Esophagus squamous epithelium (tissue), 4 donors: ENCODE results near the gene NDC1.

Experiments
- POLR2A ChIP-seq, 4 donors: fragments of 450-650 bp; IDR thresholded peaks; one replicate each; pipeline ENCODE4 v1.6.1; 2017; ENCODE audit warnings: antibody characterized with exemption in 4 of 4, mild to moderate bottlenecking in 4 of 4, moderate library complexity in 3 of 4
- TF ChIP-seq, protein P1 (sequence below), 6 experiments: fragments of 450-650 bp in 4 of 6; fragments of 200-600 bp in 2 of 6; sonication (generic) in 2 of 6; IDR thresholded peaks; one replicate each; pipeline ENCODE4 v1.5.1; 2016 to 2019; ENCODE audit warnings: antibody characterized with exemption in 6 of 6, mild to moderate bottlenecking in 4 of 6, moderate library complexity in 4 of 6

DNA sequence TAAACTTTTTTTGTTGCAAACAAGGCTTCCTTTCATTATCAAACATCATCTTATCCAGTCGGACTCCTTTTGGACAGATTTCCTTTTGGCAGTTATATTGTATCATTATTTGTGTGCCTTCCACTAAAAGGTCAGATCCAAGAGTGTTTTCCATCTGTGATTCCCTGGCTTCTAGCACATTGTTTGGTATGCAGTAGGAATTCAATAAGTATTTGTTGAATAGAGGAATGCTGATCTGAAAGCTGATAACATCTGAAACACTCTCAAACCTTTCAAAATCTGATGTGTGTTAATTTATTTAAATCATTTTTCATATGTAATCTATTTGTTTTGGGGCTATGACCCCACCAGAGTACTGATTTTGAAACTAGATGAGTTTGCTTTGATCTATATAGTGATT is 39.0 kb downstream of the NDC1 start:
- TF ChIP-seq, protein P1, sequence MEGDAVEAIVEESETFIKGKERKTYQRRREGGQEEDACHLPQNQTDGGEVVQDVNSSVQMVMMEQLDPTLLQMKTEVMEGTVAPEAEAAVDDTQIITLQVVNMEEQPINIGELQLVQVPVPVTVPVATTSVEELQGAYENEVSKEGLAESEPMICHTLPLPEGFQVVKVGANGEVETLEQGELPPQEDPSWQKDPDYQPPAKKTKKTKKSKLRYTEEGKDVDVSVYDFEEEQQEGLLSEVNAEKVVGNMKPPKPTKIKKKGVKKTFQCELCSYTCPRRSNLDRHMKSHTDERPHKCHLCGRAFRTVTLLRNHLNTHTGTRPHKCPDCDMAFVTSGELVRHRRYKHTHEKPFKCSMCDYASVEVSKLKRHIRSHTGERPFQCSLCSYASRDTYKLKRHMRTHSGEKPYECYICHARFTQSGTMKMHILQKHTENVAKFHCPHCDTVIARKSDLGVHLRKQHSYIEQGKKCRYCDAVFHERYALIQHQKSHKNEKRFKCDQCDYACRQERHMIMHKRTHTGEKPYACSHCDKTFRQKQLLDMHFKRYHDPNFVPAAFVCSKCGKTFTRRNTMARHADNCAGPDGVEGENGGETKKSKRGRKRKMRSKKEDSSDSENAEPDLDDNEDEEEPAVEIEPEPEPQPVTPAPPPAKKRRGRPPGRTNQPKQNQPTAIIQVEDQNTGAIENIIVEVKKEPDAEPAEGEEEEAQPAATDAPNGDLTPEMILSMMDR (IDR thresholded peaks at IDR 0.05) = no peak
- no peak for TF ChIP-seq POLR2A (IDR thresholded peaks at IDR 0.05)
